ENCODE measurements around the gene SMCO2.
"Not testable (repeated sequence)": the region's sequence is repeated elsewhere in the genome, so short reads cannot be mapped to it uniquely, and the experiment has no call there.

The SMCO2 gene

DNA sequence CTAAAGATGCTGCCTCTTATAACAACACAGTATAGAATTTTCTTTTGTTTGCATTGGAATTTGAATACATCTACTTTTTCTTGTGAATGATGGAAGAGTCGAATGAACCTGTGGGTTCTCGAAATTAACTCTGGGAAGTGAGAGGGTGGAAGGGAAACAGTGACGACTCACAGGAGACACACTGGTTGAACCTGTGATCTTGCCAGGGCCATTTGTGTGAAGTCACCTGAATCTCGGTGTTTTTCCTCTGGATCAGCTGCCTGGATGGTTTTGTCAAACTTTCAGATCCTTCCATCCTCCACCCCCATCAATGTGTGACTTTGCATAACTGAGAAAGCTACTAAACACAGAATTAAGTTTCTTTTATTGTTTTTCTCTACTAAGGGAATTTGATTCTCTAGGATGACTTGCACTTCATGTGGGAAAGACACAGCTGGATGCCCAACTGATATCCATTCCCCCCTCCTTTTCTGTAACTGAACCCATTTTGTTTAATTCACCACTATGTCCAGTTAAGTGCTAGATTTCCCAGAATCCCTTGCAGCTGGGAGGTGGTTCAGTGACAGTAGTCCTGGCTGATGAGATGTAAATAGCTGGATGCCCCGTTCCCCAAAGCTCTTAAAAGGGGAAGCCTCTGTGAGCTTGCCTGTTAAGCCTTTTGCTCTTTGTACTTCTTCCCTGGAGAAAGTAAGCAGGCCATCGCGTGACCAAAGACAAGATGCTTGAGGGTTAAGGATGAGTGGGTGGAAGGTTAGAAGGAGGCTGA is 83.8 kb downstream of the SMCO2 start:
- no peak for DNase-seq

DNA sequence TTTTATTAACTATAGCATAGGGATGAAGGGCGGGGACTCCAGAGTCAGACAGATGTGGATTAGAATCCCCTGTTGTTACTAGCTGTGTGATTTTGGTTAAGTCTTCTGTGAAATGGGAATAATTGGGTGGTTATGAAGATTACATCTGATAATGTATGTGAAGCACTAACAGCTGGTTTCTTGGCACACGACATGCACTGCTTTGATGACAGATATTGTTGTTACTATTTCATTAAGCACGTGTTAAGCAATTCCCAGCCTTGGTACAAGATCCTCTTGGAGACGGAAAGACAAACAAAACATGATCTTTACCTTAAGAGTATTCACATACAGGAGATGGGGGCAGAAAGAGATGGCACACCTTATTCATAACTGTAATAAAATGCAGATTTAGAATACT is 85.4 kb downstream of the SMCO2 start:
- DNase-seq: no peak

DNA sequence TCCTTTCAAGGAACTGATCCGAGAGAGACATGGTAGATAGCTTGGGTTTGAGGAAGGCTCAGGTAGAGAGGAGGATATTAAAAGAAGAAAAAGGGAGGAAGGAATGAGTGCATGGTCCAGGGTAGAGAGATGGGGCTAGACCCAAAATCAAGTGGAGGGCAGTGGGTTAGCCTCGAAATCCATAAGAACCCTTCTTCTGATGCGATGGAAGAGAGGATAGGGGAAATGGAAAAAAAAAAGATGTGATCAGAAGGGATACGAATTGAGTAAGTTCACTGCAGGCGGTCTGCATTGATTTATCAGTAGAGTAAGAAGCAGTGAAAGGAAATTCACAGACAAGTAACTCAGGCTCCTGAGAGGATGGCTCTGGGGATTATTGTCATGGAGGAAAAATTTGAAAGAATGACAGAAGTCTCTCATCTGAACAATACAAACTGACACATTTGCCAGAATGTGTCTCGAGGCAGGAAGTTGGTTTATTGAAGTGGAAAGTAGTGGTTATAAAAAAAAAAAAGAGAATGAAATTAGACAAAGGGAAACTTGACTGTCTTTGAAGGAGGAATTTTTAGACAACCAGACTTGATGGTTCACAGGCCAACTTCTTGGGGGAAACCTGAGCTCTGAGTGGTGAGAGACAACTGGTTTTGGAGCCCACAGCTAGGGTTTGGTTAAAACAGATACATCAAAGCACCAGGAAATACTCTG is 87.7 kb downstream of the SMCO2 start:
- peak; percentile 25 for DNase-seq

DNA sequence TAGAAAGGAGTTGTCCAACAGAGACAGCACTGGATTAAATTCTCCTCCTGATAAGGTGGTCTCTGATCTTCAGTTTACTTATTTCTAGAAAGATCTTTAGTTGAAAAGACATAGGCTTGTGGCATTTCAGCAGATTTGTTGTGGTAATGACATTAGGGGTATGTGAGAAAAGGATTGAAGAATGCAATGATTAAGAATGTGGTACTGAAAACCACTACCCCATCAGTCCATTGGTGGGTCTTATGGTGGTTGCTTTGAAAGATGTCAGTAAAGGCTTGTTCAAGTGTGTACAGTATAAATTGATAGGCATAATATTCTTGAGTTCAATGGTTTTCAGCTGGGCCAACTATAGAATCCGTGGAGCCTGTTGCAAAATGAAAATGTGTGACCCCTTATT is 88.2 kb downstream of the SMCO2 start:
- no peak for DNase-seq

DNA sequence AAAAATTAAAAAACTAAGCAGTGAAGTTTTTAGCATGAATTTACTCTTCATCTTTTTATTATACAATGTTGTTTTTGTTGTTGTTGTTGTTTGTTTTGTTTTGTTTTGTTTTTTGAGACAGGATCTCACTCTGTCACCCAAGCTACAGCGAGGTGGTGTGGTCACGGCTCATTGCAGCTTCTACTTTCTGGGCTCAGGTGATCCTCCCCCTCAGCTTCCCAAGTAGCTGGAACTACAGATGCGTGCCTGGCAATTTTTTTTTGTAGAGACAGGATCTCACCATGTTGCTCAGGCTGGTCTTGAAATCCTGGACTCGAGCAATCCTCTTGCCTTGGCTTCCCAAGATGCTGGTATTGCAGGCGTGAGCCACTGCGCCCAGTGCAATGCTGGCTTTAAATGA is 88.8 kb downstream of the SMCO2 start:
- DNase-seq: no peak

DNA sequence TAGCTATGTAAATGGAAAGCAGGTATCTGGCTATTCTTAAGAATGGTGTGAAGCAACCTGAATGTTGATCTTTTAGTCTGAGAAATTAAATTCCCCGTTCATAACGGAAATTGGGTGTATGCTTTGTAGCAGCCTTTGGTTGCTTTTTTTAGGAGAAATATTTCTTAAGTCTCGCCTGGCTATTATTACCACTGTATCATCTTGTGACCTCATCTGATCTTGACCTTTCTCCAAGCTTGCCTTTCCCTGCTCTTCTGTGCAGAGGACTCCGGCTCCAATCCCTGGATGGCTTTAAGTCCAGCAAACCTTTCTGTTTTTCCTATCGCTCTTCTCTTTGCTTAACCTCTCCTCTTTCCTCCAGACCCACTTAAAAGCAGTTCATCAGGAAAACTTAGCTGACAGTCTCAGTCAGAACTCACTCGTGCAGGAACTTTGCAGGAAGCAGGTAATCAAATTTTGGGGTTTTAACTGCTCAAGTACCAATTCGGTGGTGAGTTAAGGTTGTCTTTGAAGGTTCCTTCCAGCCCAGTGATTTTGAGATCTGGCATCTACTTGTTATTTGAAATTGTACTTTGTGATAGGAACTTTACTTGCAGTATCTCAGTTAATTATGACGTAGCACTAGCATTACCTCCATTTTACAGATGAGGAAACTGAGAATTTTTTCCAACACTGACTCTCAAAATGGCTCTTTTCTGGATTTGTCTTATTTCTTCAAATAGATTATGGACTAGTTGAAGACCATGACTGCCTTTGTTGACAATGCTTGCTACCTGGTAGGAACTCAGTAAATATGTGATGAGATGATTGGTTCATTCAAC is 91.5 kb downstream of the SMCO2 start:
- no peak for DNase-seq

DNA sequence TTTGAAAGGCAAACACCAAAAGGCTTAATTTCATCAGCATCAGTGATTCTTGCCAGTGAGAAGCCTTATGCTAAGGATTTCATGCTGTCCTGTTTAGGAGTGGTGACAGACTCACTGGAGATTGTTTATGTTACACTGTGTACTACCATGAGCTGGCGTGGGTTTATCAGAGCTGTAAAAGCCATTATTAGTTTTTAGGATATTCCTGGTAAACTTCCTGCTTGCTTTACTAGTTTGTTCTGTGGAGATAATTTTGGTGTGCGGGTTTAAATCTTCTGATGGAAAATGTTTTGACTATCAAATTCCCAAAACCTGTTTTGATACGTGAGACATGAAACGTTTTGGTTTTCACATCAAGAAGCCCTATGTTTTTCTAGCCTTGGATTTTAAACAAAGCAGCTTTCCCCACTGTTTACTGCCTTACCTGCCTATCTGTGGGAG is 92.7 kb downstream of the SMCO2 start:
- DNase-seq: no peak

DNA sequence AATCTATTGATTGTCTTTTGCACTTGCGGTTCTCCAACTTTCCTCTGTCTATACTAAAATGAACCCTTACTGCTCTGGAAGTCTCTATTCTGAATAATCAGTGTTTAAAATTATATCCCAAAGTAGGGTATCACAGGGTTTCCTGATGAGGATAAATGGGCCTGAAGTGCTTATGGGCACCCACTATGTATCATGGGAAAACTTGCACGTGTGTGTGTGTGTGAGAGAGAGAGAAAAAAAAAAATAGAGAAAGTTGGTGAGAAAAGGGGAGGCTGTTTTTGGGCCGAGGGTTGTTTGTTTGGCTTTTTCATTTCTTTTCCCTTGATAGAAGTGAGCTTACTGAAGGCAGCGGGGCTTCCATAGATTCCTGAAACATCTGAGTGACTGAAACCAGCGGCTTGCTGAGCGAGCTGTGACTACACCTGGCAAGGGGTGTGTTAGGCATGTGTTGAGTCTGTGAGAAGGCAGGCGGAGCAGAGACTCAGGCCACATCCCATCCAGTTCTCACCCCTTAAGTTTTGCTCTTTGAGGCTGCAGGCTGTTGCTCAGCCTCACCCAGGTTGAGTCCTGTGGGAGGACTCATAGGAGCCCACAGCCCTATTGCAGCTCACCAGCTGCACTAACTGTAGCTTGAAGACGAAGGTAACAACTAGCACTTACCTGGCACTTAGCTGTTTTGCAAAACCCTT is 94.6 kb downstream of the SMCO2 start:
- DNase-seq: no peak

DNA sequence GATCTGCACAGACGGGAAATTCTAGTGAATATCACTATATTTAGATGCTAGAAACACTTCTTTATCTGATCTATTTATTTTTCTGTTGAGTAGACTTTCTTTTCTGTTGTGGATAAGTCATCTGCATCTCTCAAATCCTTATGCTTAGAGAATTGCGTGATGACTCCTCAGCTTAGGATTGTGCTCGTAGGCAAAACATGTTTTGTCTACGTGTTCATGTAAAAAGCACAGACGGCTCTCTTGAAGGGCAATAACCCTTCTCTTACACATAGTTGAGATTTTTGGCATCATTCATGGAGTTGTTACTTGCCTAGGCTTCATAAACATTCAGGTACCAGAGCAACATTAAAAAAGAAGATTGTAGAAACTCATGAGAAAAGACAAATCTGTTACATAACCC is 96.1 kb downstream of the SMCO2 start:
- DNase-seq: no peak

DNA sequence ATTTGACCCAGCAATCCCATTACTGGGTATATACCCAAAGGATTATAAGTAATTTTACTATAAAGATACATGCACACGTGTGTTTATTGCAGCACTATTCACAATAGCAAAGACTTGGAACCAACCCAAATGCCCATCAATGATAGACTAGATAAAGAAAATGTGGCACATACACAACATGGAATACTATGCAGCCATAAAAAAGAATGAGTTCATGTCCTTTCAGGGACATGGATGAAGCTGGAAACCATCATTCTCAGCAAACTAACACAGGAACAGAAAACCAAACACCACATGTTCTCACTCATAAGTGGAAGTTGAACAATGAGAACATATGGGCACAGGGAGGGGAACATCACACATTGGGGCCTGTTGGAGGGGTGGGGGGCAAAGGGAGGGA is 98.3 kb downstream of the SMCO2 start:
- not testable (repeated sequence) for DNase-seq

DNA sequence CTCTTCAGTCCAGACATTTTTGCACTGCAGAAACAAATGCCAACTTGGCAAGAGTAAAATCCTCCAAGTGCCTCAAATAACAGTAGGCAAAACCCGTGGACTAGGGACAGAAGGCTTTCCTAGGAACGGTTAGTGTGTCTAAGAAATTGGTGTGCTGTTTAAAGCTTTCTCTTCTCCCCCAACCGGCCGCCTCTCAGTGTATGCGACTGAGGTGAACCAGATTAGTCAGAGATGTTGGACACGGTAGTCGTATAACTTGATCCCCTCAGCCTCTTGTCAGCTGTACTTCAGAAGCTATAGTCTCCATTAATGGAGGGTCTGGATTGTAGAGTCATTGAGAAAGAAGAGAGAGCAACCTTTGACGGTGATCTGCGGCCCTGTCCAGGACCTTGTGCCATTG is 99.1 kb downstream of the SMCO2 start:
- DNase-seq: no peak

DNA sequence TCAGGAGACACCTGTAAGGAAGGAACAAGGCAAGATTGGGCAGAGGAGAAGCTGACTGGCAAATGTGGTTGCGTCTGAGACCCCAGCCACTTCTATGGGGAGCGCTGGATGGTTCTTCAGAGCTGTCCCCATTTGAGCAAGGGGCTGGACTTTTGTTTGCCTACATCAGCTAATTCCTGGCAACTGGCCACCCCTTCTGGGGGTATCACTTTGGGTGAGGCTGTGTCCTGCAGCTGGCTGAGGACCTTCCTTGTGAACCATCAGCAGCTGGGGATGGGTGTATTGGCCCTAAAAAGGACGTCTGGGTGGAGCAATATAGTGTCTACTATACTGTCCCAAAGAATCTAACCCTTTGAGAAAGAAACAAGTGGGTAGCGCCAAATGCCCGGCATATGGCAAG is 101.1 kb downstream of the SMCO2 start:
- no peak for DNase-seq

DNA sequence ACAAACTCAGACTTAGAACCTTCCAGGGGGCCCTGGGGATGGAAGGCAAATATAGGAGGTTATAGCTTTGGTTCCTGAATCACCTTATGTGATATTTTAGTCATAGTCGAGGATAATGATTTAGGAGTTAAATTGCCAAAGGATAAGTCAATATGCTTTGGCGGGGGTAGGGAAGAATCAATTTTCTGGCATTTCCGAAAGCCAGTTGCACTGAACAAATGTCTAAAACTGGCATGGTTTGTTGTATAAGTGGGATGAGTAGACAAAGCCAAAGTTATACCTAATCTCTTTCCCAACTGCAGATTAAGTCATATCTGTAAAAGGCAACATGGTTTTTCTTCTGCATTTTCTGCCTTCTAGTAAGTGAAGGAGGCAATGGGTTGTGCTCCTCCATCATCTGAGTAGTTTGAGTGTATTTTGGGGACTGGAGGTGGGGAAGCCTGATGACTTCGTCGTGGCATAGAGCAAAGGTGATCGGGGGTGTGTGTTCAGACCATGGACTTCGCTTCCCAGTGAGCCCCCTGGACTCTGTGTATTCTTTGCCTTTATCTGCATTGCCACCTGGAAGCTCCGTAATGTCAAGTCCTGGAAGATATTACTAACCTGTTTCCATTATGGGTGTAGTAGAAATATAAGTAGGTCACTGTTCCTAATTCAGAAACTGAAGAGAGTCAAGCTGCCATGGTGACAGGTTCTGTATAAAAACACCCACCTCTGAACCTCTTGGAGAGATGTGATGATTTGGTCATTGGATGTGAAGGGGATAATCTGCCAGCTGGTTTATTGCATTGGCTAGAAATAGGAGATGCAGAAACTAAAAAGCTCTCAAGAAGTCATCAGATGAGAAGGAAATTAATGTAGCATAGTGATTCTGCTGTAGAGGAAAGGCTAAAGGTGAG is 102.0 kb downstream of the SMCO2 start:
- no peak for DNase-seq

DNA sequence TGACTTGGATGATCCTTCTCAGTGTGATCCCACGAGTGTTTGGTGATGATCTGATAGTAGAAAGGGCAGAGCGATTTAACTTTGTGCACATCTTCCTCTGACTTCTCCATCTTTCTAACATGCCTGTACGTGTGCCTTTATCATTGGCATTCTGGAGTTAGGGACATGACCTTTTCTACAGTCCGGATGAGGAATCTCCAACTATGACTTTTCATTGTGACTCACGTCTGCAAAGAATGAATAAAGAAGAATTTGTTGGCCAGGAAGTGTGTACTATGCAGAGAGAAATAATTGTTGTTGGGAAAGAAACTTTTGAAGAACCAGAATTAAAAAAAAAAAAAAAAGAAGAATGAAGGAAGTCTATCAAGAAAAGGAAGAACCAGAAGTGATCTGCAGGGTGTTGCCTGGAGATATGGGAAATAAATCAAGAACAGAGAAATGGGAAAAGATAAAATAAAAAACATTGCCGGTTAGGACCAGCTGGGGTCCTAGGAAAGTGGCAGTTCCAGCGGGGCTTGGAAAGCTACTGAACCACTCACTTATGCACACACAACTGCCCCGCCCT is 102.8 kb downstream of the SMCO2 start:
- DNase-seq: no peak

DNA sequence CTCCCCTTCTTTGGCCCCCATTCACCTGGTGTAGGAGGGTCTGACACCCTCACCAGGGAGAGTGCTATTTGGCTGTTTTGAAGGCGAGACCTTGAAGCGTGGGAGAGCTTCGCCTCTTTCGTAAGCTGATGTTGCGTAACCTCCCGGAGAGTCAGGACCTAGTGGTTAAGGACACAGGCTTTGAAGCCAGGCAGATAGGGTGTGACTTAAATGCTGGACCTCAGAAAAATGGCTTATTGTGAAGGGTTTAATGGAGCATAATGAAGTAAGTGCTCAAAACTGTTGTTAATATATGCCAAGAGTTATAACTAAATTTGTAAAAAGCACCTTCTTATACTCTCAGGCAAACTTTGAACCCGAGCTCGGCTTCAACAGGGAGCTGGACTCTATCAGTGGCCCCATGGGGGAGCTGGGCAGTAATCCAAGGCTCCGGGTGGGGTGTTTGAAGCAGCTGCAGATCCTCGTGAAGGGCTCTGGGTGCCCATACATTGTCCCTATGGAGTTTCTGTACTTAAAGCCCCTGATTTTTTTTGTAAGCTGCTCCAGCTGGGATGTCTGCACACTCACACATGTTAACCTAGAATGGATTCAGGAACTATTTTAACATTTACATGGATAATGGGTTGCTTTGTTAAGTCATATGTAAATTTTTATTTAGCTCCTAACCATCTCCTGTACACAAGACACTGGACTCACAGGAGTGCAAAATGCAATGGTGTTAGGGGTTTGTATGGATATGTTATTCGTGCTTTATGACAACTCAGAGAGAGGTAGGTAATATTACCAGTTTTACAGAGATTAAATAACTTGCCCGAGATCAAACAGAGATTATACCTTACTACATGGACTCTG is 103.5 kb downstream of the SMCO2 start:
- no peak for DNase-seq

DNA sequence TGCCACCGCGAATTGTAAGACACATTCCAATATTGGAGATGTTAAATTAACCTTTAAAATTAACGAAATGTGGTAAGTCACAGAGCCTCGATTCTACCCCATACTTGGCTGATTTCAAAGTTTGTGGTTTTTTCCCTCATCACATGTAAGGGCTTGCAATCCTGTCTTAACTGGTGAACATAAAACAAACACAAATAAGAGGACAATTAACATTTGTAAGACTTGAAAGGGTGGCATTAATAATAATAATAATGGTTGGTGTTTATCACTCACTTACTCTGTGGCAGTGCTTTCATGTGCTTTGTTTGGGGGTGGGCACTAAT is 104.1 kb downstream of the SMCO2 start:
- no peak for DNase-seq

DNA sequence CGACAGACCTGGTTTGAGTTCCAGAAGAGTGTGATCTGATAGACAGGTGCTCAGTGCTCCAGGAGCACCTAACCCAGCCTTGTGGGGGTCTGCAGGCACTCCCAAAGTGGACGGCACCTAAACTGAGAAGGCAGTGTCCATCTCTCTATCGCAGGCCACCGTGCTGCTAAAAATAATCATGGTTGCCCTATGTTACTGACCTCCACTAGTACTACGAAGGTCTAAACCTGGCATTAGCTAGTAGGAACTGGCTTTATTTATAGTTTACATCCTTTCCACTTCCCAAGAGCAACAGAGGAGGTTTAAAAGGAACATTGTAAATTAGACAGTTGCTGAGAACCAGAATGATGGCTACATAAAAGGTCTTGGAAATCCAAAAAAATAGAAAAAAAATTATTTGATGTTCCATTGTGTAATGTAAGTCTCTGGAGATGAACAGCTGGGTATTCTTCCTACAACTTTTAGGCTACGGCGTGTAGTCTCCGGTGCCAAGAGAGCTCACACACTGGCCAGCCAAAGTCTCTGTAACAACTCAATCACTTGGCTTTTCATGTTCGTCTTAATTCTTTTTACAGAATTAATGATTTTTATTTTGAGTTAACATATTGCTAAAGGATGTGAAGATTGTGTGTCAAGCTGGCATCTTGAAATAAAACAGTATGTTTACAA is 104.8 kb downstream of the SMCO2 start:
- no peak for DNase-seq
